ENCODE results near the gene UNC5B. TPM values are rescaled to one million over a fixed set of nuclear protein-coding genes. Genes with fewer than 3 reads are reported as not detected.

Gene UNC5B
- total RNA-seq, 4 donors from 2014 or later = 5.3 to 26.6 (median 17.7) TPM

GRCh38 chr10:71273506-71273905 lies 61.1 kb downstream of the UNC5B start:
- Histone ChIP-seq H3K4me3 (no peak overlapping the region), H3K27ac (no peak overlapping the region), H3K27me3 (no peaks in the 10 kb centered on the region), H3K9me3 (no peaks in the 10 kb centered on the region), H3K36me3 (no peaks in the 10 kb centered on the region), H3K4me1 (no peaks in the 10 kb centered on the region)
- TF ChIP-seq, protein P1, sequence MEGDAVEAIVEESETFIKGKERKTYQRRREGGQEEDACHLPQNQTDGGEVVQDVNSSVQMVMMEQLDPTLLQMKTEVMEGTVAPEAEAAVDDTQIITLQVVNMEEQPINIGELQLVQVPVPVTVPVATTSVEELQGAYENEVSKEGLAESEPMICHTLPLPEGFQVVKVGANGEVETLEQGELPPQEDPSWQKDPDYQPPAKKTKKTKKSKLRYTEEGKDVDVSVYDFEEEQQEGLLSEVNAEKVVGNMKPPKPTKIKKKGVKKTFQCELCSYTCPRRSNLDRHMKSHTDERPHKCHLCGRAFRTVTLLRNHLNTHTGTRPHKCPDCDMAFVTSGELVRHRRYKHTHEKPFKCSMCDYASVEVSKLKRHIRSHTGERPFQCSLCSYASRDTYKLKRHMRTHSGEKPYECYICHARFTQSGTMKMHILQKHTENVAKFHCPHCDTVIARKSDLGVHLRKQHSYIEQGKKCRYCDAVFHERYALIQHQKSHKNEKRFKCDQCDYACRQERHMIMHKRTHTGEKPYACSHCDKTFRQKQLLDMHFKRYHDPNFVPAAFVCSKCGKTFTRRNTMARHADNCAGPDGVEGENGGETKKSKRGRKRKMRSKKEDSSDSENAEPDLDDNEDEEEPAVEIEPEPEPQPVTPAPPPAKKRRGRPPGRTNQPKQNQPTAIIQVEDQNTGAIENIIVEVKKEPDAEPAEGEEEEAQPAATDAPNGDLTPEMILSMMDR (IDR thresholded peaks at IDR 0.05) = no peak
- no peak for TF ChIP-seq POLR2A (IDR thresholded peaks at IDR 0.05)
- intact Hi-C loops (cut with DNase I; ENCODE audit: low total_unique reads) = no loop called here
- DNase-seq = no peak

DNA sequence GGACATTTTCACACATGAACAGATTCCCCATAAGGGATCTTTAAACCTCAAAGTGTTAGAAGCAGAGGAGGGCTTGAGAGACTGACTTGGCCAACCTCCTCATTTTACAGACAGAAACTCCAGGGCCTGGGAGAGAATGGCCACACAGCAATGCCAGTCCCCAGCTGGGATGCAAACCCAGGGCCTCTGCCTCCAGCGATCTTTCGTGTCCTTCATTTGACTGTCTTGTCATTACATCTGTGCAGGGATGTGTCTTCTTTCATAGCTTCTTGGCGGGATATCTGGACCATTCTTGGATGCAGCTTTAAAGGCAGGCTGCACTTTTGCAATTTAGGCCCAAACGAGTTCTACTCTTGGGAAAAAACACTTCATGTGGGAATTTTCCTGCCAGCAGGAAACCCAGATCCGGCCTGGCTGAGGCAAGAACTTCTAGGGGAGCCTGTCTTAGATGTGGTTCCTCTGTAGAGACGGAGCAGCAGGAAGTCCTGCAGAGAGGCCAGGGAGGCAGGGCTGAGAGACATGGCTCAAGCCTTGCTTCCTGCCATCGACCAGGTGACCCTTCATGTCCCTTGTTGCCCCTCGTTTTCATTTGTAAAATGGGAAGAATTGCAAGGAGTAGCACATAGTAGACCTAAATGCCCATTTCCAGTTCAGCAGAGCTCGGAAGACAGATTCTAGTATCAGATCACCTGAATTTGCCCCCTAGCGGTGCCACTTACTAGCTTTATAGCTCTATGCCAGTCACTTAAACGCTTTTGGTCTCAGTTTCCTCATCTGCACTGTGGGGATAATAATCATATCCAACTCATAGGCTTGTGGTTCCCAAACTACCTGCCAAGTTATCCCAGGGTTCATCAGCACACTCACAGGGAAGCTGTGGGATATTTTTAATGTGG lies 62.8 kb downstream of the UNC5B start:
- Histone ChIP-seq H3K4me3 (no peak overlapping the region), H3K36me3 (no peaks in the 10 kb centered on the region), H3K4me1 (no peaks in the 10 kb centered on the region), H3K9me3 (no peaks in the 10 kb centered on the region), H3K27ac (no peak overlapping the region), H3K27me3 (no peaks in the 10 kb centered on the region)
- TF ChIP-seq POLR2A (IDR thresholded peaks at IDR 0.05) = no peak
- TF ChIP-seq, protein P1 (IDR thresholded peaks at IDR 0.05) = no peak
- intact Hi-C loops (cut with DNase I; ENCODE audit: low total_unique reads) = loop anchor here (5.0 kb wide), 1 partner anchor 363 kb away; no protein-coding TSS in a partner anchor
- no peak for DNase-seq

GRCh38 chr10:71276873-71277272 lies 64.5 kb downstream of the UNC5B start:
- Histone ChIP-seq H3K4me1 (no peaks in the 10 kb centered on the region), H3K4me3 (no peak overlapping the region), H3K9me3 (no peaks in the 10 kb centered on the region), H3K36me3 (no peaks in the 10 kb centered on the region), H3K27me3 (no peaks in the 10 kb centered on the region), H3K27ac (no peak overlapping the region)
- no peak for DNase-seq
- intact Hi-C loops (cut with DNase I; ENCODE audit: low total_unique reads) = loop anchor here (5.0 kb wide), 1 partner anchor 365 kb away; no protein-coding TSS in a partner anchor
- TF ChIP-seq POLR2A (IDR thresholded peaks at IDR 0.05) = no peak
- TF ChIP-seq, protein P1 (IDR thresholded peaks at IDR 0.05) = no peak

GRCh38 chr10:71277914-71278665 lies 65.7 kb downstream of the UNC5B start:
- DNase-seq = no peak
- no peaks in the 10 kb centered on the region for H3K9me3 ChIP-seq
- intact Hi-C loops (cut with DNase I; ENCODE audit: low total_unique reads) = loop anchor here (5.0 kb wide), 1 partner anchor 366 kb away; no protein-coding TSS in a partner anchor
- no peak for TF ChIP-seq POLR2A (IDR thresholded peaks at IDR 0.05)
- TF ChIP-seq, protein P1 (IDR thresholded peaks at IDR 0.05) = no peak
- no peaks in the 10 kb centered on the region for H3K4me1 ChIP-seq
- no peaks in the 10 kb centered on the region for H3K27me3 ChIP-seq
- no peak overlapping the region for H3K4me3 ChIP-seq
- no peaks in the 10 kb centered on the region for H3K36me3 ChIP-seq
- H3K27ac ChIP-seq = no peak overlapping the region
